ENCODE results near the gene LHX1.

GRCh38 chr17:36926701-36927100 lies 10.6 kb upstream of the LHX1 start:
- no peak for TF ChIP-seq TAF1 (IDR thresholded peaks at IDR 0.05; ENCODE audit: control insufficient read depth, extremely low read depth, insufficient read depth, low read length, severe bottlenecking)
- TF ChIP-seq, protein P1, sequence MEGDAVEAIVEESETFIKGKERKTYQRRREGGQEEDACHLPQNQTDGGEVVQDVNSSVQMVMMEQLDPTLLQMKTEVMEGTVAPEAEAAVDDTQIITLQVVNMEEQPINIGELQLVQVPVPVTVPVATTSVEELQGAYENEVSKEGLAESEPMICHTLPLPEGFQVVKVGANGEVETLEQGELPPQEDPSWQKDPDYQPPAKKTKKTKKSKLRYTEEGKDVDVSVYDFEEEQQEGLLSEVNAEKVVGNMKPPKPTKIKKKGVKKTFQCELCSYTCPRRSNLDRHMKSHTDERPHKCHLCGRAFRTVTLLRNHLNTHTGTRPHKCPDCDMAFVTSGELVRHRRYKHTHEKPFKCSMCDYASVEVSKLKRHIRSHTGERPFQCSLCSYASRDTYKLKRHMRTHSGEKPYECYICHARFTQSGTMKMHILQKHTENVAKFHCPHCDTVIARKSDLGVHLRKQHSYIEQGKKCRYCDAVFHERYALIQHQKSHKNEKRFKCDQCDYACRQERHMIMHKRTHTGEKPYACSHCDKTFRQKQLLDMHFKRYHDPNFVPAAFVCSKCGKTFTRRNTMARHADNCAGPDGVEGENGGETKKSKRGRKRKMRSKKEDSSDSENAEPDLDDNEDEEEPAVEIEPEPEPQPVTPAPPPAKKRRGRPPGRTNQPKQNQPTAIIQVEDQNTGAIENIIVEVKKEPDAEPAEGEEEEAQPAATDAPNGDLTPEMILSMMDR (IDR thresholded peaks at IDR 0.05 in 2 of 3, conservative IDR thresholded peaks at IDR 0.05 in 1 of 3; ENCODE audit: insufficient read depth in 2 of 3, low read depth in 1 of 3, low read length in 3 of 3) = no peak
- TF ChIP-seq GABPA (tag; conservative IDR thresholded peaks at IDR 0.05; ENCODE audit: low read depth) = no peak
- TF ChIP-seq MAFF (IDR thresholded peaks at IDR 0.05; ENCODE audit: low read length) = no peak
- no peak for TF ChIP-seq DPF2 (IDR thresholded peaks at IDR 0.05)
- TF ChIP-seq EGR1 (conservative IDR thresholded peaks at IDR 0.05) = no peak
- TF ChIP-seq CHD2 (IDR thresholded peaks at IDR 0.05; ENCODE audit: low read depth, low read length) = no peak
- no peak for TF ChIP-seq SMAD2 (IDR thresholded peaks at IDR 0.05; ENCODE audit: low read depth, low read length)
